Sigmoid colon (tissue), 4 donors: ENCODE results near the gene NAA30.

Experiments used
- CTCF ChIP-seq, 4 experiments: fragments of 450-650 bp in 3 of 4; fragments of 200-600 bp in 1 of 4; IDR thresholded peaks; one replicate each; pipeline ENCODE4 v1.5.1; 2016 to 2019; ENCODE audit warnings: antibody characterized with exemption in 4 of 4, mild to moderate bottlenecking in 3 of 4, moderate library complexity in 2 of 4
- POLR2AphosphoS5 ChIP-seq, 4 donors: sonication (generic); formaldehyde crosslinking; IDR thresholded peaks; one replicate each; pipeline ENCODE4 v1.6.1; 2017; ENCODE audit warnings: antibody characterized with exemption in 4 of 4

GRCh38 chr14:57388067-57388466, 2.3 kb upstream of the NAA30 start:
- TF ChIP-seq CTCF (IDR thresholded peaks at IDR 0.05): no peak
- TF ChIP-seq POLR2AphosphoS5 (IDR thresholded peaks at IDR 0.05): no peak
